ENCODE results near the gene SYNE1.

- TF ChIP-seq EGR1 (IDR thresholded peaks at IDR 0.05; ENCODE audit: low read depth in 2 of 2) (no peak), GABPA (IDR thresholded peaks at IDR 0.05 in 1 of 2, conservative IDR thresholded peaks at IDR 0.05 in 1 of 2) (no peak), RAD21 (IDR thresholded peaks at IDR 0.05) (no peak), NR2F2 (IDR thresholded peaks at IDR 0.05) (no peak), REST (IDR thresholded peaks at IDR 0.05) (no peak), HNF4A (conservative IDR thresholded peaks at IDR 0.05) (no peak), MAX (IDR thresholded peaks at IDR 0.05) (no peak), TAF1 (conservative IDR thresholded peaks at IDR 0.05) (no peak), SP1 (IDR thresholded peaks at IDR 0.05) (no peak), ATF3 (IDR thresholded peaks at IDR 0.05) (no peak), RXRA (IDR thresholded peaks at IDR 0.05) (no peak), FOXA1 (IDR thresholded peaks at IDR 0.05) (no peak)
- TF ChIP-seq, protein P1, sequence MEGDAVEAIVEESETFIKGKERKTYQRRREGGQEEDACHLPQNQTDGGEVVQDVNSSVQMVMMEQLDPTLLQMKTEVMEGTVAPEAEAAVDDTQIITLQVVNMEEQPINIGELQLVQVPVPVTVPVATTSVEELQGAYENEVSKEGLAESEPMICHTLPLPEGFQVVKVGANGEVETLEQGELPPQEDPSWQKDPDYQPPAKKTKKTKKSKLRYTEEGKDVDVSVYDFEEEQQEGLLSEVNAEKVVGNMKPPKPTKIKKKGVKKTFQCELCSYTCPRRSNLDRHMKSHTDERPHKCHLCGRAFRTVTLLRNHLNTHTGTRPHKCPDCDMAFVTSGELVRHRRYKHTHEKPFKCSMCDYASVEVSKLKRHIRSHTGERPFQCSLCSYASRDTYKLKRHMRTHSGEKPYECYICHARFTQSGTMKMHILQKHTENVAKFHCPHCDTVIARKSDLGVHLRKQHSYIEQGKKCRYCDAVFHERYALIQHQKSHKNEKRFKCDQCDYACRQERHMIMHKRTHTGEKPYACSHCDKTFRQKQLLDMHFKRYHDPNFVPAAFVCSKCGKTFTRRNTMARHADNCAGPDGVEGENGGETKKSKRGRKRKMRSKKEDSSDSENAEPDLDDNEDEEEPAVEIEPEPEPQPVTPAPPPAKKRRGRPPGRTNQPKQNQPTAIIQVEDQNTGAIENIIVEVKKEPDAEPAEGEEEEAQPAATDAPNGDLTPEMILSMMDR (IDR thresholded peaks at IDR 0.05; ENCODE audit: low read depth, low read length, missing input control), result no peak
These were observed 43.0 kb upstream of the SYNE1 start for GRCh38 chr6:152680151-152680550.
